Fibroblast of peridontal ligament (primary cell): ENCODE measurements around the gene CRLF2.
"Not testable (repeated sequence)": the region's sequence is repeated elsewhere in the genome, so short reads cannot be mapped to it uniquely, and the experiment has no call there.

Source experiments
- DNase-seq: peaks from one replicate; pipeline ENCODE4 v3.0.0-alpha.2; 2010; ENCODE audit errors: extremely low read depth

CRLF2 gene, protein sequence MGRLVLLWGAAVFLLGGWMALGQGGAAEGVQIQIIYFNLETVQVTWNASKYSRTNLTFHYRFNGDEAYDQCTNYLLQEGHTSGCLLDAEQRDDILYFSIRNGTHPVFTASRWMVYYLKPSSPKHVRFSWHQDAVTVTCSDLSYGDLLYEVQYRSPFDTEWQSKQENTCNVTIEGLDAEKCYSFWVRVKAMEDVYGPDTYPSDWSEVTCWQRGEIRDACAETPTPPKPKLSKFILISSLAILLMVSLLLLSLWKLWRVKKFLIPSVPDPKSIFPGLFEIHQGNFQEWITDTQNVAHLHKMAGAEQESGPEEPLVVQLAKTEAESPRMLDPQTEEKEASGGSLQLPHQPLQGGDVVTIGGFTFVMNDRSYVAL

DNA sequence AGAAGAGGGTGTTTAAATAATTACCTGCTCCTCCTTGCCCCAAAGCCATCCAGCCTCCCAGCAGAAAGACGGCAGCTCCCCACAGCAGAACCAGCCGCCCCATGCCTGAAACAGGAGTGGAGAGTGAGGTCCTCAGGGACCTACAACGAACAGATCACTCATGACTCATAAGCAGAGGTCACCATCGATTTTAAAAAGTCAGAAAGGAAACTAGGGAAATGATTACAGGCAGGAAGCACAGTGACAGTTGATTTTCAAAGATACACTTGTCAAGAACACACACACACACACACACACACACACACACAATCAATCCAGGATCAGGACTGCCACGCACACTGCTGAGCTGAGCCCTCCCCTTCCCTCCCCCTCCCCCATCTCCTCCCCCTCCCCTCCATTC lies at the start of gene CRLF2:
CRLF2 (minus strand) TSS at position 118 of the 400 bp plus-strand sequence; CDS start at position 103, 15 bp downstream.
- DNase-seq, result peak; percentile 2

DNA sequence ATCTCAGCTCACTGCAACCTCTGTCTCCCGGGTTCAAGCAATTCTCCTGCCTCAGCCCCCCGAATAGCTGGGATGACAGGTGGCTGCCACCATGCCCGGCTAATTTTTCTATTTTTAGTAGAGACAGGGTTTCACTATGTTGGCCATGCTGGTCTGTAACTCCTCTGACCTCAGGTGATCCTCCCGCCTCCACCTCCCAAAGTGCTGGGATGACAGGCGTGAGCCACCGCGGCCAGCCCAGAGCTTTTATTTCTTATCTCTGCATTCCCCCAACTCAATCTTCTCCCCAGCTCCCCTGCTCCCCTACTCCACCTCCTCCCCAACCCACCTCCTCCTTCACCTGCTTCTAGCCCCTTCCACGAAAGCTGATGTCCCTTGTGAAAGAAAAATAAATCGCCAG lies 49.3 kb upstream of the CRLF2 start:
- not testable (repeated sequence) for DNase-seq

DNA sequence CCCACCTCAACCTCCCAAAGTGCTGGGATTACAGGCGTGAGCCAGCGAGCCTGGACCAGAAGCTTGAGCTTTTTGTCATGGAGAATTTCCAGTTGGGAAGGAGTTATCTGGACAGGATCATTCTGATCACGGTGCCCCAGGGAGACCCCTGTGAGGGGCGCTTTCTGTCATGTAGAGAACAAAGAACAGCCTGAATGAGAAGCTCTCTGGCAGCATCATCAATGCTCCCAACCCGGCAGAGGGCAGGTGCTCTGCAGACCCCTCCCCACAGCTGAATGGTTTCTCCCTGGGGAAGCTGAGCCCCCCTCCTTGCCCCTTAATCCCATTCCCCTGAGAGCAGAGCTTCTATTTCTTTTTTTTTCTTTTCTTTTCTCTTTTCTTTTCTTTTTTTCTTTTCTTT lies 48.8 kb upstream of the CRLF2 start:
- DNase-seq, result no peak

DNA sequence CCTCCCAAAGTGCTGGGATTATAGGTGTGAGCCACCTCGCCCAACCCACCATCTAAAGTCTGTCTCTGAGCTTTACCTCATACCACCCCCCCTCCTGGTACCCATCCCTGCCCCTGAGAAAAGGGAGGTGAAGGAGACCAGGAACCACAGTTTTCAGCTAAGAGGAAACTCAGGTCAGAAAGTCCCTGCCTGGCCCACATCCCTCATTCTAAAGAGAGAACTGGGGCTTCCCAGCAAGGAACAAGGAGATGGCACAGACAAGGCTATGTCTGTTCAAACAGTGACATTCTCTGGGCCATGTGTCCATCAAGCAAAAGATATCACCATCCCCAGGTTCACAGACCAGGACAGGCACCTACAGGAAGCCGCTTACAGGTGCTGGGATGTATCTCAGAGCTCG lies 40.4 kb upstream of the CRLF2 start:
- no peak for DNase-seq

DNA sequence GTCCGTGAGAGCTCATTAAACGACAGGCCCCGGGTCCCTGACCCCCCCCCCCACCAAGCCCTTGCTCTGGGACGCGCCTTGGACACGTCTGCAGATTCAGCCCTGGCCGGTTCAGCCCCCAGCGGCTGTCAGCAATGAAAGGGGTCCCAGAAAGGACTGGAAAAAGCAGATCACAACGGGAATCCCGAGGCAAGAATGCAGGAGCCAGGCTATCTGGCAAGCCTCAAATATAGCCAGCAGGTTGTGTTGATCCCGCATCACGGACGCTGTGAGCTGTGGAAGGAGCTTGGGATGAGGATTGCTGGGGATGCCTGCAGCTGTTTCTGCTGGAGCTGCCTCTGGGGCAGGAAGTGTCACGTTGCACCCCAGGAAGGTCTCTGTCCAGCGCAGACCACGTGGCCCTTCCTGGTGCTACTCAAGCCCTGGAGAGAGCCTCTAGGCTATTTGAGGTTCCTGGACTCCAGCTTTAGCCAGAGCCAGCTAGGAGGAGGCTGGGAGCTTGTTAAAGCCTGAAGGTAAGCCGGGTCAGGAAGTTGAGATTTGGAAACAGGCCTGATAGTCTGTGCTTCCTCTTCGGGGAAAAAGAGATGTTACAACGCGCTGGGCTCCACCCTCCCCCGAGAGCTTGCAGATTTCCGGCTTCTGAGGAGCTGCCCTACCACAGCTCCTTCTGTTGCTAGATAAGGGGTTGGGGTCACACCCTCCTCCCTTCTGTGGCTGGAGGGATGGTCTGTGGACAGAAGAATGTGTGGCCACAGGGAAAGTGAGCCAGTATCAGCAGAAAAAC lies 36.8 kb upstream of the CRLF2 start:
- DNase-seq, result no peak

DNA sequence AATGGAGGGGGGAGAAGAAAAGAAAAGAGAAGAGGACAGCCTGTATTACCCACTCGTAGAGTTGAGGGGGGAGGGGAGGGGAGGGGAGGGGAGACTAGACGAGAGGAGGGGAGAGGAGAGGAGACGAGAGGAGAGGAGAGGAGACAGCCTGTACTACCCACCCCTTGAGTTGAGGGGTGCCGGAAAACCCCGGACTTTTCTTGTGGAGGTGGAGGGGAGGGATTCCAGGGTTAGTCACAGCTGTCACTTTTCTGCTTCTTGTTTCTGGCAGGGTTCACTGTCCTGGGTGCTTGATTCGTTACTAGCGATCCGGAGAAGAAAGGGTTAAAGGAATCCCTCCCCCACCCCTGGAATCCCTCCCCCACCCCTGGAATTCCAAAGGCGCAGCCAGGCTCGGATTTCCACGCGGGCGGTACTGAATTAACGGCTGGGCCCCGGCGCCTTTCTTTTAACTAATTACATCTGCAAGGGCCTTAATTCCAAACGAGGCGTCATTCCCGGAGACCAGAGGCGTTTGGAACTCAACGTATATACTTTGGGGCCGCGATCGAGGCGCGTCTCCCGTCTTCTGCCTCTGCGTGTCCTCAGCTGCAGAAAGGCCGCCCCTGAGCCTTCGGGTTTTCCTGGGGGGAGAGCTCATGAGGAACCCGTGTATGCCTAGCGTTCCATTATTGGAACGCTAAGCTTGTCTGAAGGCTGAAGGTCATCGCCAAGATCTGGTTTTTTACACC lies 36.0 kb upstream of the CRLF2 start:
- DNase-seq, result no peak

DNA sequence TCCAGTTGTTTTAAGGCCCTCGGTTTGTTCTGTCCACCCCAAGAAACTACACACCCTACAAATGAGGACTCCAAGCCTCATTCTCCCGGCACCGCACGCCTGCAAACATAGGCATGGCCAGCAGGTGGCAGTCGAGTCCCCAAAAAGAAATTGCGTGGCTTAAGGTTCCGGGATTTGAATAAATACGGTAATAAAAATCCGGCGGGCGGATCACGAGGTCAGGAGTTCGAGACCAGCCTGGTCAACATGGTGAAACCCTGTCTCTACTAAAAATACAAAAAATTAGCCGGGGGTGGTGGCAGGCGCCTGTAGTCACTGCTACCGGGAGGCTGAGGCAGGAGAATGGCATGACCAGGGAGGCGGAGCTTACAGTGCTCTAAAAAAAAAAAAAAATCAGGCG lies 34.4 kb upstream of the CRLF2 start:
- peak; percentile 16 for DNase-seq

DNA sequence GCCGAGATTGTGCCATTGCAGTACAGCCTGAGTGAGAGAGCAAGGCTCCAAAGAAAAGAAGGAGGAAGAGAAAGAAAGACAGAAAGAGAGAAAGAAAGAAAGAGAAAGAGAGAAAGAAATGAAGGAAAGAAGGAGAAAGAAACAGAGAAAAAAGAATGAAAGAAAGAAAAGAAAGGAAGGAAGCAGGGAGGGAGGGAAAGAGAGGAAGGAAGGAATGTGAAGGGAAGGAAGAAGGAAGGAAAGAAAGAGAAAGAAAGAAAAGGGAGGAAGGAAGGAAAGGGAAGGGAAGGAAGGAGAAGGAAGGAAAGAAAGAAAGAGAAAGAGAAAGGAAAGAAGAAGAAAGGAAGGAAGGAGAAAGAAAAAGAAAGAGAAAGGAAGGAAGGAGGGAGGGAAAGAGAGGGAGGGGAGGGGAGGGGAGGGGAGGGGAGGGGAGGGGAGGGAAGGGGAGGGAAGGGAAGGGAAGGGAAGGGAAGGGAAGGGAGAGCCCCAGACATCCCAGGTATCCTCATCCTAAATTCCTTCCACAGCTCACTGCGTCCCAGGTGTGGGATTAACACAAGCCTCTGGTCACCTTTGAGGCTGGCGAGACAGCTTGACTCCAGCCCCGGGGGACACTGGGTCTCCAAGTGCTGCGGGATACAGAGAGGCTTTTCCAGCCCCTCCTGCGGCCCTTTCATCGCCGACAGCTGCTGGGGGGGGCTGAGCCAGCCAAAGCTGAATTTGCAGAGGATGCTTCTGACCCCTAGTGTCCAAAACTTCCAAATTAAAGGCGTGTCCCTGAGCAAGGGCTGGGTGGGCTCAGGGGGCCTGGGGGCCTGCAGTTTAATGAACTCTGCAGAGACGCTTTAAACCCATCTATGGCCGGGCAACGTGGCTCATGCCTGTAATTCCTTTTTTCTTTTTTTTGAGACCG lies 32.0 kb upstream of the CRLF2 start:
- no peak for DNase-seq

DNA sequence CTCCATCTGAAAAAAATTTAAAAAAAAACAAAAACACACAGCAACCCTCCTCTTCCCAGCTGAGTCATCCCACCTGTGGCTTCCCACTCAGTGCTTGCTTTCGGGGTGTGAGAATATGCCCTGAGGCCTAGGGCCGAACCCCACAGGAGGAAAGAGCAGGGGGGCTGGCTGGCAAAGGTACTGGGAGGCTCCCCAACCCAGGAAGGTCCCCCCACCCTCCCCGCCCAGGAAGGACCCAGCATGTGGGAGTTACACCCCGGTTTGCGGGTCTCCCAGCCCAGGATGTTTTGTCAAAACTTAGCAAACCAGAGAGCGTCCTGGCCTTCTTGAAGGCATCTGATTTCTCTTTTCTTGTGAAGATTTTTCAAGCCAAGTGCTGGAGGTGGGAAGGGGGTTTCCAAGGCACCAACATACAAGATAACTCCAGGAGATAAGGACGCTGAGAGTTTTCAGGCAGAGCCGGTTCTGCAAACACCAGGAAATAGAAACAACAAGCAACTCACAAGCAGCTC lies 30.5 kb upstream of the CRLF2 start:
- DNase-seq, result no peak

DNA sequence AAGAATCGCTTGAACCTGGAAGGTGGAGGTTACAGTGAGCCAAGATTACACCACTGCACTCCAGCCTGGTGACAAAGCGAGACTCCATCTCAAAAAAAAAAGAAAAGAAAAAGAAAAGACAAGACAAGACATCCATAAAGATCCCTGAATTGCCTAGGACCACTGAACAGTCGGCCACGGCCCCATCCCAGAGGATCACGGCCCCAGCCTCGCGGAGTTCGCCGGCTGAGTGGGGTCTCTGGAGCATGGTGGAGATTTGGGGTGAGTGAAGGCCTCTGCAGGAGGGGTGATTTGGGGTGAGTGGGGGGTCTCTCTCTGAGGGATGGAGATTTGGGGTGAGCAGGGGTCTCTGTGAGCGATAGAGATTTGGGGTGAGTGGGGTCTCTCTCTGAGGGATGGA lies 28.1 kb upstream of the CRLF2 start:
- not testable (repeated sequence) for DNase-seq

DNA sequence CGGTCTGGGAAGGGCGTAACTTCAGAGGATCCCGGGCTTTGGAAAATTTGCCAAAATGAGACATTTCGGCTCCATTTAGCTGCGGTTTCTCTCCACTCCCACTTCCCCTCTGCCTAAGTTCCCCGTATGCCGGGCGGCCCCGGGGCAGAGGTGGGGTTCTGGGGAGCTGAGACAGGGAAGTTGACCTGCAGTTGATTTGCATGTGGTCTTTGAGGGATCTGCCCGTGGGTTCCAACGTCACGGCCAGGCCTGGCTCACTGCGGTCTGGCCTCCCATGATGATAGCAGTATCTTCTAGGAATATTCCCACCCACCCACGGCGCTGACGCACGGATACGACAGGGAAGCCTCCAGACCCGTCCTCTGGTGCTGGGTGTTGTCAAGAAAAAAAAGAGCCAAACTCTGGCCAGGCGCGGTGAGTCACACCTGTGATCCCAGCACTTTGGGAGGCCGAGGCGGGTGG lies 27.3 kb upstream of the CRLF2 start:
- DNase-seq, result no peak

DNA sequence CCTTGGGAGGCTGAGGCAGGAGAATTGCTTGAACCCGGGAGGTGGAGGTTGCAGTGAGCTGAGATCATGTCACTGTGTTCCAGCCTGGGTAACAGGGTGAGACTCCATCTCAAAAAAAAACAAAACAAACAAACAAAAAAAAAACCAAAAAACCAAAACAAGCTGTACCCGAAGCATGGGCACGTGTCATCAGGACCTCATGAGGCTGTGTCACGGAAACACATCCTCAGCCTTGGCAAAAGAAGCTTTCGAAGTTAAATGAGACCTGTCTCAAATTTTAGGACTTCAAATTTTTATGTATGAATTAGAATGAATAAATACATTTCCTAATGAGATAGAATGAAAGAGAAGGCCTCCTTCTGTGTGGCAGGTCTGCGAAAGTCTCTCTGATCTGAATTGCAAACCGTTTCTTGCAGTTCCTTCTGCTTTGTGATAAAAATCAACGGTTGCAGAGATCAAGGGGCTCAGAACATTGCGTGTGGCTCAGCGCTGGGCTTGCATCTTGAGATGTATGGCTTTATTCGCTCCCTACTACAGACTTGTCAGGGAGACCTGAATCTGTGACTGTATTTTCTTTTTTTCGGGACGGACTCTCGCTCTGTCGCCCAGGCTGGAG lies 19.5 kb upstream of the CRLF2 start:
- DNase-seq, result no peak

DNA sequence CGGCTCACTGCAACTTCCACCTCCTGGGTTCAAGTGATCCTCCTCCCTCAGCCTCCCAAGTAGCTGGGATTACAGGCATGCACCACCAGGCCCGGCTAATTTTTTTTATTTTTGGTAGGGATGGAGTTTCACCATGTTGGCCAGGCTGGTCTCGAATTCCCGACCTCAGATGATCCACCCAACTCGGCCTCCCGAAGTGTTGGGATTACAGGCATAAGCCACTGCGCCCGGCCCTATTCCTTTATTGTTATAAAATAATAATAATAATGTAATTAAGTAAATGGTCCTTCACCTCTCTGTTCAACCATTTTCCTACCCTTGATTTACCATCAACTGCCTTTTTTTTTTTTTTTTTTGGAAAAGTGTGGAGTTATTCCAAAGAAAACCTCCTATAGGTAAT lies 15.7 kb upstream of the CRLF2 start:
- not testable (repeated sequence) for DNase-seq

DNA sequence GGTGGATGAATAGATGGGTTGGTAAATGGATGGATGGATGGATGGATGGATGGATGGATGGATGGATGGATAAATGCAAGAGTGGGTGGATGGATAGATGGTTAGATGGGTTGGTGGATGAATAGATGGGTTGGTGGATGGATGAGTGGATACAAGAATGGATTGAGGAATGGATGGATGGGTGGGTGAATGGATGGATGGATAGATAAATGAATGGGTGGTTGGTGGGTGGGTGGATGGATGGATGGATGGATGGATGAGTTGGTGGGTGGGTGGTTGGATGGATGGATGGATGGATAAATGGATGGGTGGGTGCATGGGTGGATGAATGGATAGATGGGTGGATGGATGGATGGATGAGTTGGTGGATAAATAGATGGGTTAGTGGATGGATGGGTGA lies 13.8 kb upstream of the CRLF2 start:
- DNase-seq, result no peak

DNA sequence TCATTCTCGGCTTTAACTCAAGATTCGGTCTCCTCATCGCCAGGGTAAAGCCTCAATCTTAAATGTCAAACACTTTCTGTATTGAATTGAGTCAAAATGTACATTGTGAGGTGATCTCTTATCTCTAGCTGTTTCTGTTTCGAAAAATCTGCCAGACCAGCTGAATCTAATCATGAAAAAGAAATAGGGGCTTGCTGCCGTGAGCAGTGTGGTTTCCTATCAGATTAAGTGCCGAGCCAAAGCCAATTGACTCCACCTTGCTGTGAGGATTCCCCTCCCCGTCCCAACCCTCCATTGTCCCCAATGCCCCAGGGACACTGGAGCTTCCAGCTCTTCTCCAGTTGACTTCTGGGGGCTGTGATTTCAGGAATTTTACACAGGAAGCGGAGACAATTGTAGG lies 12.5 kb upstream of the CRLF2 start:
- DNase-seq, result no peak

DNA sequence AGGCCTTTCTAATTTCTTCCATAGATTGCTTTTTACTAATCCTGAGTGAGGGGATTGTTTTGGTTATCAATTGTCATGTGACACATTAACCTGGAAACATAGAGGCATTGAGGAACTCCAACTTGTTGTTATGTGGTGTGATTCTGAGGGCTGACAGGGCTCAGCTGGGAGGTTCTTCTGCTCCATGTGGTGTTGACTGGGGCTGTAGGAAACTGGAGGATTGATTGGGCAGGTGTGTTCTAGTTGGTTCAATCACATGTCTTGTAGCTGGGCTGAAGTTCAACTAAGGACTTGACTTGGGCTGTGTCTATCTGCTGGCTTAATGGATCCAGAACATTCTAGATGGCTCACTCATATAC lies 10.8 kb upstream of the CRLF2 start:
- no peak for DNase-seq

DNA sequence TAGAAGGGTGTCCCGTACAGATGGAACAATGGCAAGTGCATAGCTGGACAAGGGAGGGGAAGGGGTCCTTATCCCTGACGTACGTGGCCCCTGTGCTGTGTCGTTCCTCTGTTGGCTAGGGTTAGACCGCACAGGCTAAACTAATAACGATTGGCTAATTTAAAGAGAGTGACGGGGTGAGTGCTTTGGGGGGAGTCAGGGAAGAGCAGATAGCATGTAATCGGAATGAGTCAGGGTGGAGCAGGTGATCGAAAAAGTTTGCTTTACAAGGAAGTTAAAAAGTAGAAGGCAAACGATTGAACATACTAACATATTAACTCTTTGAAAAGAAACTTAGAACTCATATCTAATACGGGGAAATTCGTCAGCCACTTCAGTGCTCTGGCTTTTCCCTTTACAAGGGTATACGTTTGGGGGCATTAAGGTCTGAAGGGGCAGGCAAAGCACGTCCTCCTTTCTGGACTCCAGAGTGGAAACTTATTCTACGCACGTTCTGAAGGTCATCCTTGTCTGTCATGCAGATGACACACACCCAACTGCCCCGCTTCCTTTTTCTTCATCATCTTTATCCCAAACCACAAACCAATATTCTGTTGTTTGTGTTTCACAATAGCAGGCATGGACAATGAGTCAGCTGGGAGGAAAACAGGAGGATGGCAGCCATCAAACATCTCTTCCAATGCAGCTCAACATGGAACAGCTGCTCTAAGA lies 10.2 kb upstream of the CRLF2 start:
- no peak for DNase-seq

DNA sequence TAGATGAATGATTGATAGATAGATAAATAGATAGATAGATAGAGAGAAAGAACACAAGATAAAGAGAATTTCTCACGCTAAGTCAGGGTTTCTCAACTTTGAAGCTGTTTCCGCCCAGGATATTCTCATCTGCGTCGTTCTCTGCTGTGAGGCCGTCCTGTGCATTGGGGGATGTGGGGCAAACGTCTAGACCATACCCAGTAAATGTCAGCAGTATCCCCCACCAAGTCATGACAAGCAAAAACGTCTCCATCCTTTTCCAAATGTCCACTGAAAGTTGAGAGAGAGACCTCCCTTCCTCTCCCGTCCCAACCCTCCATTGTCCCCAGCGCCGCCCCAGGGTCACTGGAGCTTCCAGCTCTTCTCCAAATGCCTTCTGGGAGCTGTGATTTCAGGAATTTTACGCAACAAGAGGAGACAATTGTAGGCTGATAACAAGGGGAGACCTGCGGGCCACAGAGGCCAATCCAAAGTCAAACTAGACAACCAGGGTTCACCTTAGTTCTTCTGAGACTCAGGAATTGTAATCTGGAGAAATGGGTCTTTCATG lies 8.9 kb upstream of the CRLF2 start:
- DNase-seq, result no peak

DNA sequence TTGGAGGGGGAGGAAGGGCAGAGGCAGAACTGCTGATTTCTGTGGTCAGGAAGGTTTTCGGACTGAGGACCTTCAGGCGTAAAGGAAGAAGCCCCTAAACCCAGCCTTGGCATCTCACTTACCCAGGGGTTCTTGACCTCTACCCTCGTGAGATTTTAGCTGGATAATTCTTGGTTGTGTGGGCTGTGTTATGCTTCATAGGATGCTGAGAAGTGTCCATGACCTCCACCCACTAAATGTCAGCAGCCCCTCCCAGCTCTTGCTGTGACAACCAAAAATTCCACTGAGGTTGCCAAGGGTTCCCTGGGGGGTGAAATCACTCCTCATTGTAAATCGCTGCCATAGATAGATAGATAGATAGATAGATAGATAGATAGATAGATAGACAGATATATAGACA lies 5.8 kb upstream of the CRLF2 start:
- DNase-seq, result no peak
